ENCODE data around the gene BLOC1S2. TPM values are rescaled to one million over a fixed set of nuclear protein-coding genes. Genes with fewer than 3 reads are reported as not detected.

BLOC1S2 gene
- polyA plus RNA-seq (2011; rRNA removed) (48.0 and 75.0 TPM in 2 replicates), polyA minus RNA-seq (2011; rRNA and poly(A)+ RNA removed) (12.9 and 16.9 TPM in 2 replicates)

DNA sequence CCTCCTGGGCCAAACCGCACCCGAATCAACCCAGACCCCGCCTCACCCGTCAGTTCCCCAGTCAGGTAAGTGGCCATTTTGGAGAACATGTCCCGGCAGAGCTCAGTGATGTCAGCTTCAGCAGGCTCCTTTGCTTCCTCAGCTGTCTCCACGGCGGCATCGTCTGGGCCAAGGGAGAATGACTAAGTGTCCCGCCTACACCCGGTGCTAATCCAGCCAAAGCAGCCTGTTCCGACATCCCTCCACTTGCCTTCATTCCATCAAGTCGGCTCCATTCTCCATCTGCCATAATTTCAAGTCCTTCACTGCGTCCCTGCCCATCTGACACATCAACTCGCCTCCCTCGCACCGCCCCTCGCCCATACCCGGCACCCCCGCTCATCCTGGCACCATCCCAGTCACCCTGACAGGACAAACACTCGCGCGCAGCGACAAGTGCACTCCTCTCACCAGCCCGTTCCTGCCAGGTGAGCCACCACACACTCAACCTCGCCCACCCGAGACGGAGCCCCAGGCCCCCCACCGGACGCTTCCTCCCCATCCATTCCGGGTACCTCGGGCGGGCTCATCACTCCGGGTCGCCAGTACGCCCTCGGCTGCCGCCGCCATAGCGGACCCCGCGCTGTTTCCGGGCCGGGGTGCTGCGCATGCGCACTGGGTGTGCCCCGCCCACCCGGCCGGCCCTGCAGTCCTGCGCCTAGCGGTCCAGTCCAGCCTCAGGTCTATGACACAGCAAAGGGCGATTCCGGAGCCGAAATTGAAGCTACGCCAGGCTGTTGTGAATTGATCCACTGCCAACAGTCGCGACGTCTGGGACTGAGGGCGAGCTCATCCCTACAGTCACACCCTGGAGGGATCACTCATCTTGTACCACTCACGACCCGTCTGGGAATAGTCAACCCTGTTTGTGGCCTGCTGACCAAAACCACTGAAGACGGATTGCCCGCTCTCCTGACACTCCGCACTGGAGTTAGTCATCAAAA lies at the start of gene BLOC1S2:
Gene BLOC1S2, minus strand, starts transcription at position 630 of the 983 bp plus-strand sequence. Its CDS starts 21 bp downstream, at position 609.
- ChIA-PET POLR2A (interaction anchor here (1.0 to 1.6 kb wide), 4 partner anchors 19 to 87 kb away, joined by 3 to 7 read pairs (median 4); partner anchors contain the start of genes CWF19L1 and SCD), CTCF (interaction anchor here (0.8 to 1.8 kb wide), 6 partner anchors 17 to 232 kb away, joined by 3 to 7 read pairs (median 4); no protein-coding TSS in a partner anchor)
- DNase-seq (ENCODE audit: low read depth, low spot score) = peak; percentile 78
- Histone ChIP-seq H3K9me3 (ENCODE audit: control insufficient read depth, insufficient read depth, low read length) (no peaks in the 10 kb centered on the region; the same call in 1 of the 2 replicates), H3K4me3 (ENCODE audit: low read depth, low read length) (peak within 1 kb of the TSS; percentile 98), H3K27me3 (ENCODE audit: control insufficient read depth, insufficient read depth, low read length) (peaks cover 4% of the 10 kb centered on the region), H3K27ac (ENCODE audit: low read depth, low read length) (peak within 1 kb of the TSS; percentile 90)
- TF ChIP-seq, protein P1, sequence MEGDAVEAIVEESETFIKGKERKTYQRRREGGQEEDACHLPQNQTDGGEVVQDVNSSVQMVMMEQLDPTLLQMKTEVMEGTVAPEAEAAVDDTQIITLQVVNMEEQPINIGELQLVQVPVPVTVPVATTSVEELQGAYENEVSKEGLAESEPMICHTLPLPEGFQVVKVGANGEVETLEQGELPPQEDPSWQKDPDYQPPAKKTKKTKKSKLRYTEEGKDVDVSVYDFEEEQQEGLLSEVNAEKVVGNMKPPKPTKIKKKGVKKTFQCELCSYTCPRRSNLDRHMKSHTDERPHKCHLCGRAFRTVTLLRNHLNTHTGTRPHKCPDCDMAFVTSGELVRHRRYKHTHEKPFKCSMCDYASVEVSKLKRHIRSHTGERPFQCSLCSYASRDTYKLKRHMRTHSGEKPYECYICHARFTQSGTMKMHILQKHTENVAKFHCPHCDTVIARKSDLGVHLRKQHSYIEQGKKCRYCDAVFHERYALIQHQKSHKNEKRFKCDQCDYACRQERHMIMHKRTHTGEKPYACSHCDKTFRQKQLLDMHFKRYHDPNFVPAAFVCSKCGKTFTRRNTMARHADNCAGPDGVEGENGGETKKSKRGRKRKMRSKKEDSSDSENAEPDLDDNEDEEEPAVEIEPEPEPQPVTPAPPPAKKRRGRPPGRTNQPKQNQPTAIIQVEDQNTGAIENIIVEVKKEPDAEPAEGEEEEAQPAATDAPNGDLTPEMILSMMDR (IDR thresholded peaks at IDR 0.05; ENCODE audit: low read depth, low read length) = 0 out of 2 replicates have a peak, but pooled peaks have one; percentile 10

DNA sequence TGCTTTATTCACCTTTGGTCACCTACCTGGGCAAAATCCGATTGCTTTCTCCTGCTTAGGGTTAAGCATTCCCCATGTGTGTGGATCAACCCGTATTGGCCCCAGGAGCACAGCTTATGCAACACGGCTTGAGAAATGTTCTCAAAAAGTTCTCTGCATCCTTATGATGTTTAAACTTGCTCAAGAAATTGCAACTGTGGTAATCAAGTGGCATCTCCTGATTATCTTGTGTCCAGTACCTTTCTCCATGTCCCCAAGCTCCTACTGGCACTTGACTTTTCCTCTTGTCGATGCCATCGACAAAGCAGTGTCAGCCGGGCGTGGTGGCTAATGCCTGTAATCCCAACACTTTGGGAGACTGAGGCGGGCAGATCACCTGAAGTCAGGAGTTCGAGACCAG lies 48.3 kb upstream of the BLOC1S2 start:
- Histone ChIP-seq H3K4me3 (ENCODE audit: low read depth, low read length) (no peak overlapping the region), H3K9me3 (ENCODE audit: control insufficient read depth, insufficient read depth, low read length) (no peaks in the 10 kb centered on the region), H3K27me3 (ENCODE audit: control insufficient read depth, insufficient read depth, low read length) (peaks cover 26% of the 10 kb centered on the region), H3K27ac (ENCODE audit: low read depth, low read length) (no peak overlapping the region)
- ChIA-PET POLR2A (no interaction called here), CTCF (interaction anchor here (3.4 kb wide), 1 partner anchor 99 kb away, joined by 30 read pairs; no protein-coding TSS in a partner anchor)
- TF ChIP-seq, protein P1 (IDR thresholded peaks at IDR 0.05; ENCODE audit: low read depth, low read length) = no peak
- DNase-seq (ENCODE audit: low read depth, low spot score) = no peak

DNA sequence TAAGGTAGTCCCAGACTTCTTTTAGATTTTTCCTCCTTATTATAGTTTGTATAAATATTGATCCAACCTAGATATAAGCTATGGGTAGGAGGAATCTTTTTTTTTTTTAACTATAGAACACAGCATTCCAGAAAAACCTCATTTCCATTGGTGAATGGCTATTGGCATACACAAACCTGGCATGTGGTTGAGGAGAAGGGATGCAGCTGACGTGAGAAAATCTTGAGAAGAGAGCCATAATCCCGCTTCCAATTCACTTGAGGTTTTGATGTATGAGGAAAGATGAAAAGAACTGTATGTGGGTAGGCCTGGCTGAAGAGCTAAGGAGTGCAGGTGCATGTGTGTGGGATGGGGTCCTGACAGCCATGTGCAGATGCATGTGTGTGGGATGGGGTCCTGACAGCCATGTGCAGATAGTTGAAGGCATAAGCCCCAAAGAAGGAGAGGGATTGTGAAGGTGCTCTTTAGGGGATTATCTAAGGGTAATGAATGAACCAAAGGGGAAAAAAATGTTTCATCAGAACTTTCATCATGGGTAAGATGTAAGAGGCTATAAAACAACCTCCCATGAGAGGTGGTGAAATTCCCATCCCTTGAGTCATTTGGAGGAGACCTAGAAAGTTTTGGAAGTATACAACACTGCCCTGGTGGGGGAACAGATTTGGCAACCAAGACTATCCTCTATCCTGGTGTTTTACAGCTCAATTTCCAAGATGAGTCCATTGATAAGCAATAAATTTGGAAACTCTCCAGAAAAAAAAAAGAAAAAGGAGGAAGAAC lies 47.4 kb upstream of the BLOC1S2 start:
- no peak overlapping the region for H3K4me3 ChIP-seq (ENCODE audit: low read depth, low read length)
- no peaks in the 10 kb centered on the region for H3K9me3 ChIP-seq (ENCODE audit: control insufficient read depth, insufficient read depth, low read length)
- H3K27me3 ChIP-seq (ENCODE audit: control insufficient read depth, insufficient read depth, low read length) = peaks cover 35% of the 10 kb centered on the region
- TF ChIP-seq, protein P1 (IDR thresholded peaks at IDR 0.05; ENCODE audit: low read depth, low read length) = no peak
- CTCF ChIA-PET = interaction anchor here (0.8 to 3.4 kb wide), 4 partner anchors 99 to 544 kb away, joined by 3 to 30 read pairs (median 7); no protein-coding TSS in a partner anchor
- no peak for DNase-seq (ENCODE audit: low read depth, low spot score)
- POLR2A ChIA-PET = no interaction called here
- H3K27ac ChIP-seq (ENCODE audit: low read depth, low read length) = no peak overlapping the region

DNA sequence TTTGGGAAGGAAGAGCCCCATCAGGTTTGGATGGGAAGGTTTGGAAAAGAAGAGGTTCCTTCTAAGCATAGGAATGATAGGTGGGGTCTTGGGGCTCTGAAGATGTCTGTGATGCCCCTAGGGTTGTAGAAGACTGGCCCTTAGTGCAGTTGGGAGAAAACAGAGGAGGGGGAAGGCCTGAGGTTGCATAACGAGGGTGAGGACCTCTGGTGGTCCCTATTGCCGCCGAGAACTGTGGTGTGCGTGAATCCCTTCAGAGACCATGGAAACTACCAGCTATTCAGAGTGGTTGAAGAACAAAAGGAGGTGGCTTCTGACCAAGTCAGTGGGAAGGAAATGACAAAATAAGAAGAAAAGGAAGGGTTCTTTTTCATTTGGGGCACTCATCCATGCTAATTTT lies 46.6 kb upstream of the BLOC1S2 start:
- ChIA-PET POLR2A (no interaction called here), CTCF (interaction anchor here (0.7 to 3.4 kb wide), 4 partner anchors 100 to 545 kb away, joined by 3 to 30 read pairs (median 6); no protein-coding TSS in a partner anchor)
- H3K9me3 ChIP-seq (ENCODE audit: control insufficient read depth, insufficient read depth, low read length) = no peaks in the 10 kb centered on the region
- TF ChIP-seq, protein P1 (IDR thresholded peaks at IDR 0.05; ENCODE audit: low read depth, low read length) = no peak
- no peak for DNase-seq (ENCODE audit: low read depth, low spot score)
- no peak overlapping the region for H3K27ac ChIP-seq (ENCODE audit: low read depth, low read length)
- H3K27me3 ChIP-seq (ENCODE audit: control insufficient read depth, insufficient read depth, low read length) = peaks cover 38% of the 10 kb centered on the region
- no peak overlapping the region for H3K4me3 ChIP-seq (ENCODE audit: low read depth, low read length)
